Omental fat pad (tissue), 4 donors: Measurements from ENCODE around the gene RPS28. TPM values are rescaled to one million over a fixed set of nuclear protein-coding genes. Genes with fewer than 3 reads are reported as not detected.
A peak's percentile ranks its signal among the peaks of the same experiment; 100 is the strongest.
"Not testable (repeated sequence)": the region's sequence is repeated elsewhere in the genome, so short reads cannot be mapped to it uniquely, and the experiment has no call there.

Source experiments
- ATAC-seq: fragments of 150-250 bp; one replicate; pipeline ENCODE4 v1.9.1; 2016; ENCODE audit warnings: mild to moderate bottlenecking, moderate library complexity; ENCODE audit not compliant: low FRiP score
- DNase-seq: peaks from one replicate; pipeline ENCODE4 v3.0.0-alpha.2; 2019; ENCODE audit warnings: low spot score
- CTCF ChIP-seq, 3 donors: fragments of 450-650 bp; IDR thresholded peaks; one replicate each; pipeline ENCODE4 v1.5.1; 2016 to 2017; ENCODE audit warnings: antibody characterized with exemption in 3 of 3, mild to moderate bottlenecking in 3 of 3, moderate library complexity in 2 of 3
- total RNA-seq, 4 donors: library from RNA; depleted of rRNA; stranded (reverse); fragments of >200 nt; gene quantifications; one replicate each; pipeline ENCODE4 v1.1.0, GENCODE V29; 2016

RPS28 gene
- 100 to 1,000 TPM; 420 to 679 (median 534) TPM for total RNA-seq

- DNase-seq (peak; percentile 93), ATAC-seq (peak; percentile 88)
- no peak for TF ChIP-seq CTCF (IDR thresholded peaks at IDR 0.05)
Observed at GRCh38 chr19:8321067-8321985, at the start of gene RPS28, which contains the start of gene NDUFA7. TSS of gene RPS28 (plus strand) at chr19:8321496. CDS start at chr19:8321531, 35 bp downstream. TSS of gene NDUFA7 (minus strand) at chr19:8321375. CDS start at chr19:8321358, 17 bp downstream.

GRCh38 chr19:8276508-8276907, 44.8 kb upstream of the RPS28 start:
- not testable (repeated sequence) for ATAC-seq, DNase-seq

- peak; percentile 57 for ATAC-seq
Observed at GRCh38 chr19:8291337-8291736, 30.0 kb upstream of the RPS28 start.

GRCh38 chr19:8302357-8302691, 19.0 kb upstream of the RPS28 start:
- ATAC-seq (peak; percentile 30), DNase-seq (peak; percentile 21)
- no peak for TF ChIP-seq CTCF (IDR thresholded peaks at IDR 0.05)

More at GRCh38 chr19:8291337-8291736, 30.0 kb upstream of the RPS28 start:
- DNase-seq = not testable (repeated sequence)

- no peak for ATAC-seq
- no peak for DNase-seq
- TF ChIP-seq CTCF (IDR thresholded peaks at IDR 0.05) = no peak
Observed at GRCh38 chr19:8302734-8303133, 18.6 kb upstream of the RPS28 start.

GRCh38 chr19:8304841-8305621, 16.3 kb upstream of the RPS28 start:
- no peak for DNase-seq
- no peak for ATAC-seq
- no peak for TF ChIP-seq CTCF (IDR thresholded peaks at IDR 0.05)

GRCh38 chr19:8305798-8306197, 15.5 kb upstream of the RPS28 start:
- TF ChIP-seq CTCF (IDR thresholded peaks at IDR 0.05) = no peak
- DNase-seq = no peak

More at GRCh38 chr19:8305798-8306197, 15.5 kb upstream of the RPS28 start:
- no peak for ATAC-seq
